K562 (cell line): Measurements from ENCODE around the gene ZNF335. TPM values are rescaled to one million over a fixed set of nuclear protein-coding genes. Genes with fewer than 3 reads are reported as not detected.

Experiments used
- ATAC-seq: fragments of 200-7000 bp; cut with Tn5 transposase; 3 replicates; pipeline ENCODE4 v1.9.1; 2020; ENCODE audit warnings: moderate library complexity
- BruUV-seq: library from RNA; stranded (reverse); fragments of 400-500 nt; replicated peaks from 2 replicates; lab custom pipeline; 2021; lab: Mats Ljungman, UMichigan
- CTCF ChIA-PET: fragments of 300-600 bp; formaldehyde crosslinking; extraction: SDS; loops from one replicate; lab custom pipeline; 2021; ENCODE audit warnings: low intra/inter-chr PET ratio; lab: Yijun Ruan, JAX
- POLR2A ChIA-PET: fragments of 300-600, 350-650 bp; sonication (Branson Sonifier 250); formaldehyde crosslinking; extraction: SDS; loops from one replicate; lab custom pipeline; 2021; ENCODE audit warnings: antibody characterized with exemption, inconsistent platforms; lab: Yijun Ruan, JAX
- DNase-seq, 4 experiments: peaks; one replicate each; pipeline versions ENCODE4 v3.0.0 to v3.0.0-alpha.2; 2011 to 2018; ENCODE audit warnings: low spot score in 3 of 4, mixed read lengths in 3 of 4; ENCODE audit errors: extremely low read depth in 1 of 4
- FAIRE-seq: peaks from 2 replicates; lab custom pipeline; 2011; peaks lifted over from hg19 to GRCh38; lab: Jason Lieb, UNC
- H2AFZ ChIP-seq: 2 replicates; pipeline ENCODE4 v1.6.0; 2011; ENCODE audit warnings: low read depth, low read length, control low read depth, inconsistent platforms
- H3K27ac ChIP-seq: fragments of 200-600 bp; 3 replicates; pipeline ENCODE4 v1.8.0; 2011; ENCODE audit warnings: low read depth, mild to moderate bottlenecking, control low read depth, inconsistent platforms, low read length, moderate library complexity, mixed read lengths; ENCODE audit errors: extremely low read depth
- H3K27me3 ChIP-seq, 2 experiments: fragments of 300-600 bp in 1 of 2; 2 replicates in 1 of 2; 3 replicates in 1 of 2; pipeline versions ENCODE4 v1.6.0 to v1.8.0; 2011; ENCODE audit warnings: inconsistent platforms in 2 of 2, low read length in 2 of 2, mild to moderate bottlenecking in 1 of 2, mixed read lengths in 1 of 2, moderate library complexity in 1 of 2; ENCODE audit not compliant: control insufficient read depth in 2 of 2, insufficient read depth in 2 of 2
- H3K36me3 ChIP-seq: fragments of 300-600 bp; 3 replicates; pipeline ENCODE4 v1.8.0; 2011; ENCODE audit warnings: mild to moderate bottlenecking, low read length, inconsistent platforms; ENCODE audit not compliant: control insufficient read depth, insufficient read depth
- H3K4me1 ChIP-seq, 2 experiments: fragments of 200-600 bp in 1 of 2; replicated peaks in 1 of 2; 2 replicates in 1 of 2; 3 replicates in 1 of 2; pipeline versions ENCODE4 v1.5.1 to v1.8.0; 2011; ENCODE audit warnings: inconsistent platforms in 2 of 2, low read length in 2 of 2, mild to moderate bottlenecking in 1 of 2, mixed read lengths in 1 of 2, moderate library complexity in 1 of 2; ENCODE audit not compliant: control insufficient read depth in 2 of 2, insufficient read depth in 2 of 2
- H3K4me2 ChIP-seq: 2 replicates; pipeline ENCODE4 v1.6.1; 2011; ENCODE audit warnings: low read length, control low read depth, inconsistent platforms, mixed read lengths; ENCODE audit not compliant: insufficient read depth
- H3K4me3 ChIP-seq: fragments of 200-600 bp; sonication (generic), shearing (Covaris generic); 2 replicates; pipeline ENCODE4 v1.5.1; 2016; ENCODE audit warnings: control low read depth, inconsistent platforms
- H3K79me2 ChIP-seq: fragments of 200-600 bp; 3 replicates; pipeline ENCODE4 v1.8.0; 2011; ENCODE audit warnings: low read length, inconsistent platforms; ENCODE audit not compliant: control insufficient read depth, insufficient read depth
- H3K9ac ChIP-seq, 2 experiments: 2 replicates each; pipeline versions ENCODE4 v1.6.0 to v1.6.1; 2011; ENCODE audit warnings: low read depth in 2 of 2, low read length in 2 of 2, control low read depth in 1 of 2, inconsistent platforms in 1 of 2, mild to moderate bottlenecking in 1 of 2, mixed read lengths in 1 of 2; ENCODE audit not compliant: insufficient read depth in 1 of 2
- H3K9me1 ChIP-seq: one replicate; pipeline ENCODE4 v1.6.0; 2011; ENCODE audit warnings: inconsistent platforms, mild to moderate bottlenecking, low read length, moderate library complexity; ENCODE audit not compliant: control insufficient read depth, insufficient read depth
- H3K9me3 ChIP-seq: replicated peaks from 2 replicates; pipeline ENCODE4 v1.5.1; 2011; ENCODE audit warnings: low read depth, low read length, inconsistent platforms; ENCODE audit not compliant: control insufficient read depth, insufficient read depth
- H4K20me1 ChIP-seq: replicated peaks from 2 replicates; pipeline ENCODE4 v1.6.1; 2011; ENCODE audit warnings: low read length, inconsistent platforms, mixed read lengths; ENCODE audit not compliant: control insufficient read depth, insufficient read depth
- CREM ChIP-seq: IDR thresholded peaks from 2 replicates; pipeline ENCODE4 v1.6.1; 2014; ENCODE audit warnings: antibody characterized with exemption, low read depth
- ETS2 ChIP-seq: IDR thresholded peaks from 2 replicates; pipeline ENCODE4 v1.6.1; 2016; ENCODE audit warnings: borderline replicate concordance, missing genetic modification characterization, mild to moderate bottlenecking, moderate library complexity, missing compliant biosample characterization; ENCODE audit not compliant: poor library complexity, severe bottlenecking
- FOSL1 ChIP-seq: fragments of 200-800 bp; sonication (Bioruptor generic); conservative IDR thresholded peaks from 2 replicates; pipeline ENCODE4 v1.6.1; 2016; ENCODE audit warnings: missing genetic modification characterization, missing compliant biosample characterization
- HNRNPL ChIP-seq: fragments of 200-400 bp; formaldehyde crosslinking; IDR thresholded peaks from 2 replicates; pipeline ENCODE4 v1.6.1; 2017; ENCODE audit warnings: low read depth, mild to moderate bottlenecking, low read length
- NR4A1 ChIP-seq, 2 experiments: fragments of 250-450 bp in 1 of 2; fragments of 450-650 bp in 1 of 2; sonication (Bioruptor Pico) in 1 of 2; IDR thresholded peaks; 2 replicates each; pipeline versions ENCODE4 v1.4.0 to v1.6.1; 2016 to 2020; ENCODE audit warnings: mild to moderate bottlenecking in 2 of 2, missing compliant biosample characterization in 1 of 2, missing genetic modification characterization in 1 of 2, moderate library complexity in 1 of 2
- POLR2G ChIP-seq: fragments of 200-400 bp; formaldehyde crosslinking; IDR thresholded peaks from 2 replicates; pipeline ENCODE4 v1.6.1; 2017; ENCODE audit warnings: low read depth, mild to moderate bottlenecking, antibody characterized with exemption, low read length, moderate library complexity
- RCOR1 ChIP-seq, 2 experiments: IDR thresholded peaks; 2 replicates each; pipeline ENCODE4 v1.6.1; 2012; ENCODE audit warnings: low read depth in 2 of 2, low read length in 2 of 2, borderline replicate concordance in 1 of 2, improper control_type of control experiment in 1 of 2
- SMC3 ChIP-seq: conservative IDR thresholded peaks from 2 replicates; pipeline ENCODE4 v1.6.1; 2011; ENCODE audit warnings: low read depth, low read length, improper control_type of control experiment; ENCODE audit not compliant: insufficient read depth
- SRSF9 ChIP-seq: fragments of 200-400 bp; formaldehyde crosslinking; IDR thresholded peaks from 2 replicates; pipeline ENCODE4 v1.6.1; 2017; ENCODE audit warnings: low read depth, low read length, borderline replicate concordance
- SUPT5H ChIP-seq: fragments of 450-650 bp; IDR thresholded peaks from 2 replicates; pipeline ENCODE4 v1.6.1; 2016
- TAF15 ChIP-seq: fragments of 200-400 bp; formaldehyde crosslinking; IDR thresholded peaks from 2 replicates; pipeline ENCODE4 v1.6.1; 2017; ENCODE audit warnings: mild to moderate bottlenecking, low read depth, low read length, moderate library complexity
- TEAD4 ChIP-seq, 2 experiments: sonication (generic) in 1 of 2; formaldehyde crosslinking in 1 of 2; IDR thresholded peaks; 2 replicates each; pipeline versions ENCODE4 v1.6.1 to v1.8.0; 2012 to 2022; ENCODE audit warnings: borderline replicate concordance in 1 of 2, inconsistent platforms in 1 of 2, low read length in 1 of 2, mild to moderate bottlenecking in 1 of 2, missing genetic modification reagents in 1 of 2
- ZNF133 ChIP-seq: fragments of 250-450 bp; sonication (Bioruptor Pico); IDR thresholded peaks from 2 replicates; pipeline ENCODE4 v1.4.0; 2020; ENCODE audit warnings: mild to moderate bottlenecking
- ZNF644 ChIP-seq: fragments of 200-800 bp; sonication (Bioruptor generic); IDR thresholded peaks from 2 replicates; pipeline ENCODE4 v1.6.1; 2016; ENCODE audit warnings: low read depth, missing genetic modification characterization, missing compliant biosample characterization
- WGBS: fragments of 100-300 bp; shearing (Covaris generic); methylation state at CpG from one replicate; pipeline ENCODE4 v1.1.6; 2016; ENCODE audit warnings: low coverage, mixed read lengths; ENCODE audit not compliant: insufficient coverage; ENCODE audit errors: missing lambda C conversion rate; 5-methylcytosine and 5-hydroxymethylcytosine counted together
- in situ Hi-C: fragments of 300-500 bp; cut with MboI; formaldehyde crosslinking; loops from 4 replicates; pipeline ENCODE4 v1.15.0; 2018; ENCODE audit warnings: inconsistent platforms, mixed read lengths
- intact Hi-C: fragments of 100-400 bp; cut with micrococcal nuclease; formaldehyde crosslinking; loops from 2 replicates; pipeline ENCODE4 v1.14.2; 2022
- polyA plus RNA-seq, 8 experiments: library from polyadenylated mRNA; depleted of rRNA in 4 of 8; stranded (reverse) in 5 of 8; unstranded in 3 of 8; fragments of >200 nt; fragmentation: Nextera tagmentation in 2 of 8; fragmentation: Illumina TruSeq in 1 of 8; extraction: Ambion mirVana in 2 of 8; extraction: Trizol in 1 of 8; gene quantifications; 2 replicates each; pipeline versions ENCODE4 v1.2.1 to v1.2.3, GENCODE V29; 2011 to 2014; ENCODE audit warnings: inconsistent platforms in 1 of 8, missing spikeins in 1 of 8
- total RNA-seq, 7 experiments: library from RNA; depleted of rRNA in 6 of 7; stranded (reverse); fragments of >200 nt in 6 of 7; fragmentation: Illumina TruSeq in 2 of 7; extraction: Trizol in 2 of 7; gene quantifications; 2 replicates each; pipeline versions ENCODE4 v1.2.1 to v1.2.3, GENCODE V29; 2011 to 2021; ENCODE audit warnings: low replicate concordance in 1 of 7
- TF ChIP-seq, protein P1 (sequence below): sonication (generic); formaldehyde crosslinking; IDR thresholded peaks from 2 replicates; pipeline ENCODE4 v1.8.1; 2023; ENCODE audit warnings: mild to moderate bottlenecking, missing genetic modification reagents
- TF ChIP-seq, protein P2 (sequence below): fragments of 250-450 bp; sonication (Bioruptor Pico); IDR thresholded peaks from 2 replicates; pipeline ENCODE4 v1.5.0; 2021; ENCODE audit warnings: mild to moderate bottlenecking, moderate library complexity

ZNF335 gene
- total and polyA plus RNA-seq, 9 of the 15 experiments (the other 6 are each of a cell fraction or from before 2014, with no cell fraction given) = 0.39 to 16.0 (median 7.6) TPM

DNA sequence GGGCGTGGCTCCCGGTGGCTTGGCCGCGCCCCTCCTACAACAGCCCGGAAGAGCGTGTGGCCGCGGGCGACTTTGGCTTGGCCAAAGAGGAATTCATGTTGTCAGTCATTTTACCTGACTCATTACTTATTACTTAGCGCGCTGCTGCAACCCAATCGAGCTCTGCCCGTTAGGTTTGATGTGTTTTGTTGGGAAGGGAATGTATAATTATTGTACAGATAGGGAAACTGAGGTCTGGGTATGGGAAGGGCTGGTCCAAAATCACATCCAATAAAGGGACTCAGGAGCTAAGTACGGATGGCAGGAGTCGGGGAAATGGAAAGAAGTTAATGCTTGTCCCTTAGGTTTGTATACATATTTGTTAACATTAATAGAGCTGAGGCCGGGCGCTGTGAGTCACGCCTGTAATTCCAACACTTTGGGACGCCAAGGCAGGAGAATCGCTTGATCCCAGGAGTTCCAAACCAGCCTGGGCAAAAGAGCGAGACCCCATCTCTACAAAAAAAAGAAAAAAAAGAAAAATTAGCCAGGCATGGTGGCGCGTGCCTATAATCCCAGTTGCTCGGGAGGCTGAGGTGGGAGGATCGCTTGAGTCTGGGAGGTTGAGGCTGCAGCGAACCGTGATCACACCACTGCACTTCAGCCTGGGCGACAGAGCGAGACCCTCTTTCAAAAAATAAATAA lies 639 bp upstream of the ZNF335 start:
- BruUV-seq = TSS peak; percentile 92
- no peak for FAIRE-seq
- peak; percentile 89 for ATAC-seq
- TF ChIP-seq RCOR1 (IDR thresholded peaks at IDR 0.05; ENCODE audit: borderline replicate concordance in 1 of 2, low read depth in 2 of 2, low read length in 2 of 2) (no peak), POLR2G (peak; percentile 77), NR4A1 (CRISPR knock-in tag; IDR thresholded peaks at IDR 0.05) (no peak), NR4A1 (tag; IDR thresholded peaks at IDR 0.05) (no peak), SUPT5H (peak; percentile 86), TEAD4 (IDR thresholded peaks at IDR 0.05; ENCODE audit: low read length) (peak; percentile 7; the same call in 1 of the 2 replicates), TEAD4 (CRISPR knock-in tag; IDR thresholded peaks at IDR 0.05; ENCODE audit: borderline replicate concordance) (no peak), ZNF644 (tag) (no peak), SRSF9 (no peak), CREM (no peak), TAF15 (no peak), ZNF133 (CRISPR knock-in tag) (no peak), HNRNPL (no peak), SMC3 (no peak), ETS2 (tag) (no peak), FOSL1 (tag) (peak; percentile 86)
- TF ChIP-seq, protein P1, sequence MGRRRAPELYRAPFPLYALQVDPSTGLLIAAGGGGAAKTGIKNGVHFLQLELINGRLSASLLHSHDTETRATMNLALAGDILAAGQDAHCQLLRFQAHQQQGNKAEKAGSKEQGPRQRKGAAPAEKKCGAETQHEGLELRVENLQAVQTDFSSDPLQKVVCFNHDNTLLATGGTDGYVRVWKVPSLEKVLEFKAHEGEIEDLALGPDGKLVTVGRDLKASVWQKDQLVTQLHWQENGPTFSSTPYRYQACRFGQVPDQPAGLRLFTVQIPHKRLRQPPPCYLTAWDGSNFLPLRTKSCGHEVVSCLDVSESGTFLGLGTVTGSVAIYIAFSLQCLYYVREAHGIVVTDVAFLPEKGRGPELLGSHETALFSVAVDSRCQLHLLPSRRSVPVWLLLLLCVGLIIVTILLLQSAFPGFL (CRISPR knock-in tag) = no peak
- TF ChIP-seq, protein P2, sequence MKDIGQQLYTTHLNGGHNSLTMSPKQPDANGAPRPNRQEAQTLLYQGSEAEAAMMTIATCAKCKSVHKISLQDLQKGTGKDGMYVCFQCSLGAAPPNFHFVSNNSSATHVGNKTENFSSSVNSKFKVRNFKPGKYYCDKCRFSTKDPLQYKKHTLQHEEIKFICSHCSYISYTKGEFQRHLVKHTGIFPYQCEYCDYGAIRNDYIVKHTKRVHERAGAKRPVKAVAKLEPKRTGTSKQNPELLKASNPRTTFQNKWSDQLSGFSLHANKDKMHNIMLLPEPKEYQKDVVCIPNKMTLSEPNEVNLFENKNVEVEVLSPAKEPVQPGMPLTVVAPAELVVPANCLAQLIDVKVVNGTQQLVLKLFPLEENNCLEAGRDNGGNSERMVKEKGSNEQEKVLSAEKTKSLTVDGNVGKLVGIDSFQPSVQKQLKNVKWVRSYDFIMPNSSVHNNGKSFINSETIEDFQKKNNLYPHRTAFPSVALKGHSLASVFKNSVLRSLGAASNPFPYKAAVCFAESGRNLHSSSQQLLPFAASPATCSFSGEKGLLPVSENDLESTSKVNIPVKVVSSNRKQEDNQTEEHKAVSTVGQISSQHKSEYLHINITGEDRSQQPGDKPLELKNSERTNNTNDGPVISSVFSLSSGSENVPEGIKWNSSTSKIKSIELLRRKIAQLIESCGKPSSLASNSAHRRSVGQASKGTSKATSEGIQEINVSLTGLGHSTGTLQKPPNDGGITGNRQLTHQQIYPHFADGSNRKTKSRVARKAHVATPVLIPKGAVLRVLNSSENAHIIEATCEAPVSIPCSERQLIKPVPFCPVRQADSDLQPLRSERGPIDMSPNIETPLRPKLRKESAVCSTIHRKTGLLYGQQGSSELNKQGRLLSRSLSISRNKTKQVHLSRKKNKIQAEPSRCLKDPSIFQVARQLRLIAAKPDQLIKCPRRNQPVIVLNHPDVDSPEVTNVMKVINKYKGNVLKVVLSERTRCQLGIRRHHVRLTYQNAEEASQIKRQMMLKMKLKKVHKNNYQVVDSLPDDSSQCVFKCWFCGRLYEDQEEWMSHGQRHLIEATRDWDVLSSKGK (CRISPR knock-in tag) = no peak

More for the DNA sequence above, 639 bp upstream of the ZNF335 start:
- H3K27me3 ChIP-seq = no peaks in the 10 kb centered on the region
- peak overlapping the region; percentile 100 for H3K27ac ChIP-seq
- H3K9me3 ChIP-seq = no peaks in the 10 kb centered on the region
- peak overlapping the region; percentile 82 for H3K4me3 ChIP-seq
- peaks cover 25% of the 10 kb centered on the region; the same call in 2 of the 3 replicates for H3K36me3 ChIP-seq
- peak overlapping the region; percentile 98 to 100 for H3K9ac ChIP-seq
- POLR2A ChIA-PET = interaction anchor here (0.6 to 5.6 kb wide), 7 partner anchors 10 to 159 kb away, joined by 3 to 32 read pairs (median 5); partner anchors contain the start of gene PCIF1
- peak overlapping the region; percentile 100 for H2AFZ ChIP-seq
- H4K20me1 ChIP-seq = no peaks in the 10 kb centered on the region
- intact Hi-C loops (loop anchor here (1.0 to 10.0 kb wide), 4 partner anchors 11 to 608 kb away; partner anchors contain the start of genes NCOA5 and SYS1), in situ Hi-C loops (no loop called here)
- H3K4me1 ChIP-seq = peaks cover 9 to 36% of the 10 kb centered on the region in 2 experiments; a peak in 4 of 5 replicates
- peaks cover 14% of the 10 kb centered on the region for H3K79me2 ChIP-seq
- DNase-seq = peak in 1 of 4 experiments; percentile 97
- WGBS = 23% methylated on average over 27 of the region's 29 CpGs
- peak overlapping the region; percentile 96 for H3K4me2 ChIP-seq
- no peaks in the 10 kb centered on the region for H3K9me1 ChIP-seq
- CTCF ChIA-PET = interaction anchor here (0.7 kb wide), 1 partner anchor 340 kb away, joined by 3 read pairs; no protein-coding TSS in a partner anchor
